Measurements from ENCODE around the gene FGB. TPM values are rescaled to one million over a fixed set of nuclear protein-coding genes. Genes with fewer than 3 reads are reported as not detected.

FGB gene
- total and polyA plus RNA-seq, 2 of the 13 experiments (the other 11 are each of a cell fraction or from before 2014, with no cell fraction given): 226 to 784 TPM

DNA sequence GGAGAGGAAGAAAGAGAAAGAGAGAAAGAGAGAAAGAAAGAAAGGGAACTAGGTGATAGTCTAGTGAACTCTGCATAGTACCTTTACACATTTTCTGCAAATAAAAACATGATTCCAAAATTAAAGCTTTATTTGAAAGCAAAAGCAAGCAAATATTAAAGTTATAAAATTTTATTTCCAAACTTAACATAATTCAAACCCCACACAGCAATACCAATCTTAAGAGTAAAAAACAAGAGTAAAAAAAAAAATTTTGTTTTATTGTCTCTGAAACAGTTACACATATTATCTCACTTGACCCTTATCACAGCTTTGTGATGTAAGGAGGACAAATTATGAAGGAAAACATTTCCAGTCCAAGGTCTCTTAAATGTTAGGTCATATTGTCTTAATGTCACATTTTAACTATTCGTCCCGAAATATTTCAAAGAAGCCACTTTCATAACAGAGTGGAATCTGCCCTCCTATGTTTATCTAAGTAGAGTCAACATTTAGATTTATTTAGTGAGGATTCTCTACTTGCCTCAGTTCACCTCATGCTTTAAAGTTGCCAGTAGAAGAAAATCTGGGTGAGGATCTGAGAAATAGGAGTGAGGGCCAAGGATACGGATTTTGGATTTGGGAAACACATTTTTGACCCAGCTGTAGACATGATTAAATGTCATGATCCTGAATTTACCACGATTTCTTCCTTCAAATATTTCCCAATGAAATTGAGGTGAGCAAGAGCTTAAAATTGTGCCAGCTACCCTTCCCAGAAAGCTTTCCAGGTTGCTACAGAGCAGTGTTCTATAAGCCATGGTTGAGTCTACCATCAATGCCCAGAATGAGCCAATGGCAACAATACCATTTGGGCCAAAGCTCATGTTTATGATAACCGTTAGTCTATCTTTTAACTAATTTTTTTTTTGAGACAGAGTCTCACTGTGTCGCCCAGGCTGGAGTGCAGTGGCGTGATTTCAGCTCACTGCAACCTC is 35.3 kb downstream of the FGB start (continued):
- no peak for TF ChIP-seq ZNF318 (CRISPR knock-in tag; IDR thresholded peaks at IDR 0.05)
- no peak for TF ChIP-seq ZMYM2 (CRISPR knock-in tag; IDR thresholded peaks at IDR 0.05)
- TF ChIP-seq REPIN1 (CRISPR knock-in tag; IDR thresholded peaks at IDR 0.05; ENCODE audit: borderline replicate concordance, low read depth): peak; percentile 40; the same call in 1 of the 2 replicates
- TF ChIP-seq ZNF562 (CRISPR knock-in tag; IDR thresholded peaks at IDR 0.05; ENCODE audit: borderline replicate concordance): no peak
- TF ChIP-seq, protein P1, sequence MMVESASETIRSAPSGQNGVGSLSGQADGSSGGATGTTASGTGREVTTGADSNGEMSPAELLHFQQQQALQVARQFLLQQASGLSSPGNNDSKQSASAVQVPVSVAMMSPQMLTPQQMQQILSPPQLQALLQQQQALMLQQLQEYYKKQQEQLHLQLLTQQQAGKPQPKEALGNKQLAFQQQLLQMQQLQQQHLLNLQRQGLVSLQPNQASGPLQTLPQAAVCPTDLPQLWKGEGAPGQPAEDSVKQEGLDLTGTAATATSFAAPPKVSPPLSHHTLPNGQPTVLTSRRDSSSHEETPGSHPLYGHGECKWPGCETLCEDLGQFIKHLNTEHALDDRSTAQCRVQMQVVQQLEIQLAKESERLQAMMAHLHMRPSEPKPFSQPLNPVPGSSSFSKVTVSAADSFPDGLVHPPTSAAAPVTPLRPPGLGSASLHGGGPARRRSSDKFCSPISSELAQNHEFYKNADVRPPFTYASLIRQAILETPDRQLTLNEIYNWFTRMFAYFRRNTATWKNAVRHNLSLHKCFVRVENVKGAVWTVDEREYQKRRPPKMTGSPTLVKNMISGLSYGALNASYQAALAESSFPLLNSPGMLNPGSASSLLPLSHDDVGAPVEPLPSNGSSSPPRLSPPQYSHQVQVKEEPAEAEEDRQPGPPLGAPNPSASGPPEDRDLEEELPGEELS (CRISPR knock-in tag; IDR thresholded peaks at IDR 0.05): peak; percentile 95
- TF ChIP-seq, protein P2, sequence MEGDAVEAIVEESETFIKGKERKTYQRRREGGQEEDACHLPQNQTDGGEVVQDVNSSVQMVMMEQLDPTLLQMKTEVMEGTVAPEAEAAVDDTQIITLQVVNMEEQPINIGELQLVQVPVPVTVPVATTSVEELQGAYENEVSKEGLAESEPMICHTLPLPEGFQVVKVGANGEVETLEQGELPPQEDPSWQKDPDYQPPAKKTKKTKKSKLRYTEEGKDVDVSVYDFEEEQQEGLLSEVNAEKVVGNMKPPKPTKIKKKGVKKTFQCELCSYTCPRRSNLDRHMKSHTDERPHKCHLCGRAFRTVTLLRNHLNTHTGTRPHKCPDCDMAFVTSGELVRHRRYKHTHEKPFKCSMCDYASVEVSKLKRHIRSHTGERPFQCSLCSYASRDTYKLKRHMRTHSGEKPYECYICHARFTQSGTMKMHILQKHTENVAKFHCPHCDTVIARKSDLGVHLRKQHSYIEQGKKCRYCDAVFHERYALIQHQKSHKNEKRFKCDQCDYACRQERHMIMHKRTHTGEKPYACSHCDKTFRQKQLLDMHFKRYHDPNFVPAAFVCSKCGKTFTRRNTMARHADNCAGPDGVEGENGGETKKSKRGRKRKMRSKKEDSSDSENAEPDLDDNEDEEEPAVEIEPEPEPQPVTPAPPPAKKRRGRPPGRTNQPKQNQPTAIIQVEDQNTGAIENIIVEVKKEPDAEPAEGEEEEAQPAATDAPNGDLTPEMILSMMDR (CRISPR knock-in tag; IDR thresholded peaks at IDR 0.05): no peak
- no peak for TF ChIP-seq RAD21 (CRISPR knock-in tag; IDR thresholded peaks at IDR 0.05)
- no peak for TF ChIP-seq RELA (CRISPR knock-in tag; IDR thresholded peaks at IDR 0.05)
- peak; percentile 92; the same call in 1 of the 2 replicates for TF ChIP-seq STAT6 (CRISPR knock-in tag; IDR thresholded peaks at IDR 0.05; ENCODE audit: borderline replicate concordance)
- TF ChIP-seq ARNTL (CRISPR knock-in tag; IDR thresholded peaks at IDR 0.05): peak; percentile 77
